Measurements from ENCODE around the gene MCF2L. TPM values are rescaled to one million over a fixed set of nuclear protein-coding genes. Genes with fewer than 3 reads are reported as not detected.
A peak's percentile ranks its signal among the peaks of the same experiment; 100 is the strongest.

Gene MCF2L
- total RNA-seq, 2 donors from 2014 or later, result 48.0 to 49.9 TPM

DNA sequence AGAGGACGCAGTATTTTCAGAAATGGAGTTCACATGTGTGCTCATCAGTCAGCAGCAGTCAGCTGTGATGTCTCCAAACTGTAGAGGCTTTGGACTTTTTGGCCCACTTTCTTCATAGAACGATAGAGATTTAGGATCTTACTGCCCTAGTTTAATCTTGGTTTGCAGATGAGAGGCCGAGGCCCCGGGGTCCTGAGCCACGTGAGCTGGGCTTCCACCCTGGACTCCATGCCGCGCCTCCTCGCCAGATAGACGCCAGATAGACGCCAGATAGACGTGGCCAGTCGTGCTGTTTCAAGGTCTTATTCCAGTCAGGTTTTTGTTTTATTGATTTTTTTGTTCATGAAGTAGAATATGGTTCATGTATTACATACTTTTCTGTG is 11.7 kb upstream of the MCF2L start:
- Mint-ChIP-seq H3K4me1 (peaks cover 18% of the 10 kb centered on the region), H3K36me3 (ENCODE audit: low read depth) (peaks cover 2% of the 10 kb centered on the region), H3K9me3 (no peaks in the 10 kb centered on the region), H3K27ac (no peak overlapping the region), H3K27me3 (ENCODE audit: insufficient read depth) (no peaks in the 10 kb centered on the region), H3K4me3 (no peak overlapping the region)
- no peaks in the 10 kb centered on the region for H3K9me3 ChIP-seq (ENCODE audit: control insufficient read depth, low read length)
- no peak overlapping the region for H3K9ac ChIP-seq (ENCODE audit: extremely low read depth, low read length, poor library complexity, severe bottlenecking)
- DNase-seq, result no peak
- no peaks in the 10 kb centered on the region for H3K4me1 ChIP-seq (ENCODE audit: control insufficient read depth, insufficient read depth, low read length)
- no peak for TF ChIP-seq CTCF (conservative IDR thresholded peaks at IDR 0.05)
- H3K27me3 ChIP-seq (ENCODE audit: control insufficient read depth, insufficient read depth, low read length, poor library complexity, severe bottlenecking), result no peaks in the 10 kb centered on the region
- no peak overlapping the region for H3K4me3 ChIP-seq (ENCODE audit: low read length)
- no peaks in the 10 kb centered on the region for H3K36me3 ChIP-seq (ENCODE audit: control insufficient read depth, insufficient read depth, low read length)
- 84 to 86% methylated on average over 11 to 12 of the region's 12 CpGs for WGBS, 2 experiments (ENCODE audit: insufficient coverage in 1 of 2, insufficient read length in 1 of 2)
- no peak overlapping the region for H3K27ac ChIP-seq (ENCODE audit: low read depth, low read length)

DNA sequence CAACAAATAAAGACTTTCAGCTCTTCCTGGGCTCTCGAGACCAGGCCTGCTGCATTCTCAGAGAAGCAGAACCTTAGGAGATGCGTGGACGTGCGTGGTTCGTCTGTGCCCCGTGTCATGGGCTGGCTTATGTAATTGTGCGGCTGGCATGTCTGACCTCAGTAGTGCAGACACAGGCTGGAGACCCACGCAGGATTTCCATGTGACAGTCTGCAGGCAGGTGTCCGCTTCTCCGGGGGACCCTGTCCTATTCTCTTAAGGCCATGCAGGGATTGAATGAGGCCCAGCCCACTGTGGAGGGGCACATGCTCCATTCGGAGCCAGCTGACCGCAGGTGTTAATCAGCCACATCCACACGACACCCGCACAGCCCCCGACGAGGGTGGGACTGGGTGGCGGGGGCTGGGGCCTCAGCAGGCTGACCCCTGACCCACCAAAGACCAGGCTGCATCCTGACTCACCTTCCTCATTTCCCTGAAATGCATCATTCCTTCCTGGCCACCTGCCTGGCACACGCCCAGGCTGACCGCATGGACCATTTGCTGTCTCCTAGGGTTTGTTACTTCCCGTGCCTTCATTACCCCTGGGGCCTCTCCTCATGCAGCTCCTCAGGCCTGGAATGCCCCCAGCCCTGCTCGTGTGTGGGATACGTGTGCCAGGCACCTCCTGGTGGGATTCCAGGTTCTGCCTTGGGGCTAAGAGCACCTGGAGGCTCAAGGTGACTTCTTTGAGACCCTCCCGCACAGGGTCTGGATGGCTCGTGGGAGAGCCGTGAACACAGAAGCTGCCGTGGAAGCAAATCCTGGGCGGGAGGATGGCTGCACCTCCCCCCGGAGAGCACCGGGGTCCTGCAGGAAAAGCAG is 10.7 kb upstream of the MCF2L start:
- Histone ChIP-seq H3K27me3 (ENCODE audit: control insufficient read depth, insufficient read depth, low read length, poor library complexity, severe bottlenecking) (no peaks in the 10 kb centered on the region), H3K27ac (ENCODE audit: low read depth, low read length) (peak overlapping the region; percentile 81), H3K4me3 (ENCODE audit: low read length) (no peak overlapping the region), H3K9ac (ENCODE audit: extremely low read depth, low read length, poor library complexity, severe bottlenecking) (no peak overlapping the region), H3K36me3 (ENCODE audit: control insufficient read depth, insufficient read depth, low read length) (no peaks in the 10 kb centered on the region), H3K9me3 (ENCODE audit: control insufficient read depth, low read length) (no peaks in the 10 kb centered on the region), H3K4me1 (ENCODE audit: control insufficient read depth, insufficient read depth, low read length) (no peaks in the 10 kb centered on the region)
- Mint-ChIP-seq H3K4me3 (no peak overlapping the region), H3K9me3 (no peaks in the 10 kb centered on the region), H3K27me3 (ENCODE audit: insufficient read depth) (no peaks in the 10 kb centered on the region), H3K27ac (no peak overlapping the region), H3K4me1 (peaks cover 14% of the 10 kb centered on the region), H3K36me3 (ENCODE audit: low read depth) (peaks cover 2% of the 10 kb centered on the region)
- peak; percentile 31 for DNase-seq
- 93 to 94% methylated on average over 24 to 29 of the region's 29 CpGs for WGBS, 2 experiments (ENCODE audit: insufficient coverage in 1 of 2, insufficient read length in 1 of 2)
- no peak for TF ChIP-seq CTCF (conservative IDR thresholded peaks at IDR 0.05)

DNA sequence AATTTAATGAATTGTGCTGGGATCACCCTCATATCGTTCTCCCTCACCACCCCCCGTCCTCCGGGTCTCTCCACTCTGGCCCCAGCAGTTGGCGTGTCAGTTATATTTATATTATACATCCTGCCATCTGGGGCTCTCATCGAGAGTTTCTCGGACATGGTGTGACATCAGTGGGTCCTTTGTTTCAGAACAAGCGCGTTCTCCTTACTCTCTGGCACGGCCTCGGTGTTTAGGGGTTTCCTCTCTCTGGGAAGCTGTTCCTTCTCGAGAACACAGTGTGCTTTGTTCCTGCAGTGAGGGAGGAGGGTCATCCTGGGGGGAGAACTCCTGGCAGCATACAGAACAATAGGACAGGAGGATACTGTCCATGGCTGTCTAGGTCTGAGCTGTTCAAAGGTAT is 9.8 kb upstream of the MCF2L start:
- Histone ChIP-seq H3K27ac (ENCODE audit: low read depth, low read length) (peak overlapping the region; percentile 81), H3K9me3 (ENCODE audit: control insufficient read depth, low read length) (no peaks in the 10 kb centered on the region), H3K4me1 (ENCODE audit: control insufficient read depth, insufficient read depth, low read length) (no peaks in the 10 kb centered on the region), H3K4me3 (ENCODE audit: low read length) (no peak overlapping the region), H3K36me3 (ENCODE audit: control insufficient read depth, insufficient read depth, low read length) (no peaks in the 10 kb centered on the region), H3K27me3 (ENCODE audit: control insufficient read depth, insufficient read depth, low read length, poor library complexity, severe bottlenecking) (no peaks in the 10 kb centered on the region), H3K9ac (ENCODE audit: extremely low read depth, low read length, poor library complexity, severe bottlenecking) (no peak overlapping the region)
- no peak for TF ChIP-seq CTCF (conservative IDR thresholded peaks at IDR 0.05)
- Mint-ChIP-seq H3K27ac (no peak overlapping the region), H3K4me1 (peaks cover 11% of the 10 kb centered on the region), H3K4me3 (no peak overlapping the region), H3K27me3 (ENCODE audit: insufficient read depth) (no peaks in the 10 kb centered on the region), H3K36me3 (ENCODE audit: low read depth) (peaks cover 2% of the 10 kb centered on the region), H3K9me3 (no peaks in the 10 kb centered on the region)
- 91 to 95% methylated on average over 7 to 11 of the region's 11 CpGs for WGBS, 2 experiments (ENCODE audit: insufficient coverage in 1 of 2, insufficient read length in 1 of 2)
- DNase-seq, result peak; percentile 21
